HTR-8/SVneo (cell line): ENCODE measurements around the gene NSD2.
"Not testable (repeated sequence)": the region's sequence is repeated elsewhere in the genome, so short reads cannot be mapped to it uniquely, and the experiment has no call there.

Experiments
- DNase-seq: peaks from one replicate; pipeline ENCODE4 v3.0.0; 2011; ENCODE audit warnings: low spot score, mixed read lengths; ENCODE audit not compliant: insufficient read length
- FAIRE-seq: peaks from 2 replicates; lab custom pipeline; 2011; peaks lifted over from hg19 to GRCh38; lab: Jason Lieb, UNC

Gene NSD2

GRCh38 chr4:1890979-1891570 lies 19.9 kb downstream of the NSD2 start:
- DNase-seq (no peak), FAIRE-seq (no peak)

DNA sequence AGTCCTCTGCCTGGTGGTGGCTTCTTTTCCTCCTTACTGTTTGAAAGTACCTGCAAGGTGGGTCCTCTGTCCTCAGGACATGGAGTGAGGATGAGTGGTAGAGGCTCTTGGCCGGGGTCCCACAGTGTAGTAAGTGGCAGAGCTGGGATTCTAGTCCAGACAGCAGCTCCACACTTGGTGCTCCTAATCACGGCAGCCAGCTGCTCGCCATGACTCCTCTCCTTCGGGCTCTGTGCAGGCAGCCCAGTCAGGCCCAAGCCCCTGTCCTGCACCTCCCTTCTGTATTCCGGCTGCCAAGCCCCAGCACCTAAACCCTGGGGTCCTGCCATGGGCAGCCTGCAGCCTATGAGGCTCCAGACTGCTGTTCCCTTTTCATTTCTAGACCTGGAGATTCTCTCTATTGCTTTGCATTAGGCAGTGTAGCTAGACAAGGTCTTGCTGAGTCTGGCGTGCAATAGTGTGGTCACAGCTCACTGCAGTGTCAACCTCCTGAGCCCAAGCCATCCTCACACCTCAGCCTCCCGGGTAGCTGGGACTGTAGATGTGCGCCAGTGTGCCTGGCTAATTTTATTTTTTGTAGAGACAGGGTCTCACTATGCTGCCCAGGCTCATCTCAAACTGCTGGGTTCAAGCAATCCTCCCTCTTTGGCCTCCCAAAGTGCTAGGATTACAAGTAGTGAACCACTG lies 24.9 kb downstream of the NSD2 start:
- DNase-seq = no peak
- FAIRE-seq = no peak

DNA sequence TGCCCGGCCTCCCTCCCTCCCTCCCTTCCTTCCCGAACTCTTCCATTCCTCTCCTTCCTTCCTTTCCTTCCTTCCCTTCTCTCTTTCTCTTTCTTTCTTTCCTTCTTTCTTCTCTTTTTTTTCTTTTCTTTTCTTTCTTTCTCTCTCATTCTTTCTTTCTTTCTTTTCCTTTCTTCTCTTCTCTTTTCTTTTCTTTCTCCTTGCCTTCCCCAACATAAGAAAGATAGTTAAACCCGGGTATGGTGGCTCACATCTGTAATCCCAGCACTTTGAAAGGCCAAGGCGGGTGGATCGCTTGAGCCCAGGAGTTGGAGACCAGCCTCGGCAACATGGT lies 25.4 kb downstream of the NSD2 start:
- no peak for FAIRE-seq
- DNase-seq = no peak

DNA sequence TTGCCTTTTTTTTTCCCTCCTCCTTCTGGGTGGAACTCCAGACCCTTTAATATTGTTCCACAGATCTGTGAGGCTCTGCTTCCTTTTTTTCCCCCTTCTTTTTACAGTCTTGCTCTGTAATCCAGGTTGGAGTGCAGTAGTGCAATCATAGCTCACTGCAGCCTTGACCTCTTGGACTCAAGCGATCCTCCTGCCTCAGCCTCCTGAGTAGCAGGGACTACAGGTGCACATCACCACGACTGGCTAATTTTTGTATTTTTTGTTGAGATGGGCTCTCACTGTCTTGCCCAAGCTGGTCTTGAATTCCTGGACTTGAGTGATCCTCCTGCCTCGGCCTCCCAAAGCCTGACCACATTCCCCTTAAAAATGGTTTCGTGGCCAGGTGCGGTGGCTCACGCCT lies 26.8 kb downstream of the NSD2 start:
- DNase-seq (no peak), FAIRE-seq (no peak)

DNA sequence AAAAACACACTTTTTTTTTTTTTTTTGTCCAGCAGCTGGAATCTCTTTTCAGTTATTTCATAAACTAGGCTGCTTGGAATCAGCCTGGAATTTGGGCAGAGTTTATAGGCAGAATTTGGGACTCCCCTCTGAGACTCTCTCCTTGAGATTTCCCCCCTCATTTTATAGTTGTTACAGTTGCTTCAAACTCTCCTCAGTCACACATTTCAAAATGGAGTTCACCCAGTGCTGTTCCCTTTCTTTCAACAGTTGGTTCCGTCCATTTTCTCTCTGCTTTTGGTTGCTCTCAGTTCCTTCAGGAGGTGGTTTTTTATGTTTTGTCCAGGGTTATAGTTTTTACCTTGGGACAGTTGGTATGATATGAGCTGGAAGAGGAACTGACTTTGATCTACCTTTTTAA lies 27.5 kb downstream of the NSD2 start:
- no peak for FAIRE-seq
- DNase-seq = no peak

GRCh38 chr4:1899149-1900086 lies 28.2 kb downstream of the NSD2 start:
- FAIRE-seq (no peak), DNase-seq (peak; percentile 73)

DNA sequence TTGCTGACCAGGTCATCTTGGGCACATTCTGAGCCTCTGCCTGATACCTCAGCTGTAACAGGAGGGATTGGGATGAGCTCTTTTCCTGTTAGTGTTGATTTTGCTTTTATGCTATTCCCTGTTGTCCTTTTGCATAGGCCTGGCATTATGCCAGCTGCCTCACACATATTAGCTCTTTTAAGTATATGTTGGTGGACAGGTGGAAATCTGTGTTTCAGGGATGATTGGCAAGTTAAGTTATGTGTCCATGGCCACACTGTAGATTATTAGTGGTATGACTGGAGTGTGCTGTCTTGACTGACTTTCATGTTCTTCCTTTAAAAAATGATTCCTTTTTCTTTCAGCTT lies 28.9 kb downstream of the NSD2 start:
- FAIRE-seq (no peak), DNase-seq (no peak)

DNA sequence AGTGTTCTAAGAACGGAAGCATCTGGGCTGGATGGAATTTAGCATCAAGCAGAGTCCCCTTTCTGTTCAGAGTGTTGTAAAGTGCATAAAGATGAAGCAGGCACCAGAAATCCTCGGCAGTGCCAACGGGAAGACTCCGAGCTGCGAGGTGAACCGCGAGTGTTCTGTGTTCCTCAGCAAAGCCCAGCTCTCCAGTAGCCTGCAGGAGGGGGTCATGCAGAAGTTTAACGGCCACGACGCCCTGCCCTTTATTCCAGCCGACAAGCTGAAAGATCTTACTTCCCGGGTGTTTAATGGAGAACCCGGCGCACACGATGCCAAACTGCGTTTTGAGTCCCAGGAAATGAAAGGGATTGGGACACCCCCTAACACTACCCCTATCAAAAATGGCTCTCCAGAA lies 29.4 kb downstream of the NSD2 start:
- DNase-seq = no peak
- FAIRE-seq = no peak

DNA sequence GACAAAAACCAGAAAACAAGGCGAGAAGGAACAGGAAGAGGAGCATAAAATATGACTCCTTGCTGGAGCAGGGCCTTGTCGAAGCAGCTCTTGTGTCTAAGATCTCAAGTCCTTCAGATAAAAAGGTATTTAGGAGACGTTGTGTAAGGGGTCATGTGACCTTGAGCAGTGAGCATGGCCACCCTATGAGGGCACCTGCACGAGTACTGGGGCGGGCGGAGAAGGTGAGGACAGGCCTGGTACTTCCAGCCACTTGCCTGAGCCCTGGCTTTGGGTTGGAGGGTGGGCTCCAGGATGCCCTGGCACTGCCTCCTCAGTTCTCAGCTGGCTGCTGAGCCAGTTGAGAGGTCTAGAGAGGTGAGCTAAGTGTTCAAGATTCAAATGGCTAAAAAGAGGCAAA lies 29.9 kb downstream of the NSD2 start:
- DNase-seq (no peak), FAIRE-seq (no peak)

DNA sequence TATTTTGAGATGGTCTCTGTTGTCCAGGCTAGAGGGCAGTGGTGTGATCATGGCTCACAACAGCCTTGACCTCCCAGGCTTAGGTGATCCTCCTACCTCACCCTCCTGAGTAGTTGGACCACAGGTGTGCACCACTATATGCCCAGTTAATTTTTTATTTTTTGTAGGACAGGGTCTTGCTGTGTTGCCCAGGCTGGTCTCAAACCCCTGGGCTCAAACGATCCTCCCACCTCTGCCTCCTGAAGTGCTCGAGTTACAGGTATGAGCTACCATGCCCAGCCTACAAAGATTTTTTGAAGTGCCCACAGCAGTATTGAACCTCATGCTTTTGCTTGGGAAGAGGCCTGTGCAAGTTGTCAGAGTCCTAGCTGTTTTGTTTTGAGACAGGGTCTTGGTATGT lies 31.1 kb downstream of the NSD2 start:
- FAIRE-seq (no peak), DNase-seq (no peak)

GRCh38 chr4:1903035-1903434 lies 31.8 kb downstream of the NSD2 start:
- FAIRE-seq (no peak), DNase-seq (no peak)

DNA sequence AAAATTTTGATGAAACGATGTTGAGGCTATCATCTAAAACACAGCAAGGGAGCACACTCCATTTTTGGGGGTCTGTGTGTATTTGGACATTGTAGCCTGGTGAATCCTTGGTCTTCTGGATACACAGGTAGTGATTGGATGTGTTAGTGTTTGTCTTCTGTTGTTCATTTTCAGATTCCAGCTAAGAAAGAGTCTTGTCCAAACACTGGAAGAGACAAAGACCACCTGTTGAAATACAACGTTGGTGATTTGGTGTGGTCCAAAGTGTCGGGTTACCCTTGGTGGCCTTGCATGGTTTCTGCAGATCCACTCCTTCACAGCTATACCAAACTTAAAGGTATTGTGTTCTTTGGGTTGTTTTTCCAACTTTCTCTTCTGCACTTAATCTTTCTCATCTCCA lies 32.8 kb downstream of the NSD2 start:
- DNase-seq (no peak), FAIRE-seq (no peak)

DNA sequence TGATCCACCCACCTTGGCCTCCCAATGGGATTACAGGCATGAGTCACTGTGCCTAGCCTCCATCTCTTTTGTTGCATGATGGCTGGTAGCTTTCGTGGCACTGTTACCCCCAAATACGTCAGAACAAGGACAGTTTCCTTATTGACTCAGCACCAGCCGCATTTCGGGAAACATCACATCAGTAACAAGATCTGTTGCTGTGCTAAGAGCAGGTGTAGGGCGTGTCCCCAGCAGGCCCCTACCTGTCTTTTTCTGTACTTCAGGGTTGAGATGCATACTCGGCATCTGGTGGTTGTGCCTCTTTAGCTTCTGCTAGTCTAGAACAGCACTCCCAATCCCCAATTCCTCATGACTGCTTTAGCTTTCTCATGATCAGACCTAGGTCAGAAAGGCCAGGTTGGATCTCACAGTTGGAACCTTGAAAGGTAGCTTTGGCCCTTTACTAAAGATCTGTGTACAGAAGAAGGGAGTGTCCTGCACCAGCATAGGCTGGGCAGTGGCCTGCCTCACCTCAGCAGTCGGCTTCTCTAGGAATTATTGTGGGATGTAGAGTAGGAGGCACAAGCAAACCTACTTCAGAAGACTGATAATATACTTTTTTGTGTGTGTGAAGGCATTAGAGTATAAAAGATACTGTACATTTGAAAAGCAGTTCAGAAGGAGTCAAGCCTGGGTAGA lies 36.8 kb downstream of the NSD2 start:
- FAIRE-seq (no peak), DNase-seq (no peak)

DNA sequence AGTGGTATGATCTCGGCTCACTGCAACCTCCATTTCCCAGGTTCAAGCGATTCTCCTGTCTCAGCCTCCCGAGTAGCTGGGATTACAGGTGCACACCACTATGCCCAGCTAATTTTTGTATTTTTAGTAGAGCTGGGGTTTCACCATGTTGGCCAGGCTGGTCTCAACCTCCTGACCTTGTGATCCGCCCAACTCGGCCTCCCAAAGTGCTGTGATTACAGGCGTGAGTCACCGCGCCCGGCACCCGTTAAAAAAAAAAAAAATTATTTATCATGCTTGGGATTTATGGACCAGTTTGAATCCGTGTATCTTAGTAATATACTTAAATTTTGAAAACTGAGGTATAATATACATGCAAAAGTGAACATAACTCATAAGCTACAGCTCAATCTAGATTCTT lies 38.5 kb downstream of the NSD2 start:
- not testable (repeated sequence) for DNase-seq, FAIRE-seq

- peak; percentile 33 for DNase-seq
- no peak for FAIRE-seq
Measured at GRCh38 chr4:1910643-1911042, 39.5 kb downstream of the NSD2 start.

DNA sequence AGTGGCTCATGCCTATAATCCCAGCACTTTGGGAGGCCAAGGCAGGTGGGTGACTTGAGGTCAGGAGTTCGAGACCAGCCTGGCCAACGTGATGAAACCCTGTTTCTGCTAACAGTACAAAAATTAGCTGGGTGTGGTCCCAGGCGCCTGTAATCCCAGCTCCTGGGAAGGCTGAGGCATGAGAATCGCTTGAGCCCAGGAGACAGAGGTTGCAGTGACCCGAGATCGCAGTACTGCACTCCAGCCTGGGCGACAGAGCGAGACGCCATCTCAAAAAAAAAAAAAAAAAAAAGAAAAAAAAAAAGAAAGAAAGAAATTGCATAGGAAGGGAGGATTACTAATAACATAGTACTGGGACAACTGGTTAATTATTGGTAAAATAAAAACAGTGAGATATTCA lies 40.1 kb downstream of the NSD2 start:
- not testable (repeated sequence) for FAIRE-seq

GRCh38 chr4:1922821-1923220 lies 51.6 kb downstream of the NSD2 start:
- DNase-seq (no peak), FAIRE-seq (no peak)

More for the DNA sequence above, 40.1 kb downstream of the NSD2 start:
- not testable (repeated sequence) for DNase-seq

DNA sequence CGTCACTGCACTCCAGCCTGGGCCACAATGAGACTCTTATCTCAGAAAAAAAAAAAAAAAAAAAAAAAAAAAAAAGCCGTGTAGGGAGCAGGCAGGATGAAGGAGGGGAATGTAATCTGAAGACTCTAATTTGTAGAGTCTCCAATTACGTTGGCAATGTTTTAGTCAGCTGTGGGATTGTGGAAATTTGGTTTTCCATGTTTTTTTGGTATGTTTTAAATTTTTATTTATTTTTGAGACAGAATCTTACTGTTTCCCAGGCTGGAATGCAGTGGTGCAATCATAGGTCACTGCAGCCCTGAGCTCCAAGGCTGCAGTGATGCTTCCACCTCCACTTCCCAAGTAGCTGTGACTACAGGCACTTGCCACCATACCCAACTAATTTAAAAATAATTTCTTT lies 56.5 kb downstream of the NSD2 start:
- DNase-seq (no peak), FAIRE-seq (no peak)

DNA sequence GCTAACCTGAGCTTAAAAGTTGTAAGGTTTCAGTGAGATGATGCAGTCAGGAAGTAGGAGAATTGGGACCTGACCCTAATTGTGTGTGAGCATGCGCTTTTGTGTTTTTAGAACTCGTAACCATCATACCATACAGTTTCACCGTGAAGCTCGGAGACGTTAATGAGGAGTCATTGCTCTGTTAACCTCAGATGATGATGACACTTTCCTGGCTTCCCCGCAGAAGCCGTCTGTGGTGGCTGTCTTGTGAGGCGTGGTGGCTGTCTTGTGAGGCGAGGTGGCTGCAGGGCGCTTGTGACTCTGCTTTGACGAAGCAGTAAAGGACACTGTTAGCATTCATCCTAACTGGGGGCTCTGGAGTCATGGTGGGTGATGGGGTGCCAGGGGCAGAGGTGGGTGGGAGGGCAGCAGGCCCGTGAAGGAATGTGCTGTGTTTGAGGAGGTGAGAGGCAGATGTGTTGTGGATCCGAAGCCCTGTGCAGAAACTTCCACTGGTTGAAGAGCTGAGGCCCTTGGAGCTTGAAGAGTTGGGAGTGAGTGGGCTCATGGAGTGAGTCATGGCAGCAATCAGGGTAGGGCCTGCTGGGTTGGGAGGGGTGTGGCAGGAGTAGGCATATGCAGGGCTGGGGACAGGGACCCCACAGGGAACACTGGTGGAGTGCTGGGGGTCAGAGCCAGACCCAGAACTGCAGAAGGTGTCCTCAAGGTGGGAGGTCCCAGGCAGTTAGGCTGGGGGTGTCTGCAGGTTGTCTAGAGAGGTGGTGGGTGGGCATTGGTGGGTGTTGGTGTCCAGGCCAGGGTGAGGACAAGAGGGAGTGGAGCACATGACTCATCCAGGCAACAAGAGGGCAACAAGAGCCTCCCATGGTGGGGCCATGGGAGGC lies 57.4 kb downstream of the NSD2 start:
- DNase-seq (no peak), FAIRE-seq (peak; percentile 44)

- DNase-seq = no peak
- FAIRE-seq = no peak
Measured at GRCh38 chr4:1932736-1933135, 61.5 kb downstream of the NSD2 start.
